ENCODE measurements around the gene SNRK. TPM values are rescaled to one million over a fixed set of nuclear protein-coding genes. Genes with fewer than 3 reads are reported as not detected.

SNRK gene
- total RNA-seq, 1 experiment from 2014 or later, result 12.0 TPM

DNA sequence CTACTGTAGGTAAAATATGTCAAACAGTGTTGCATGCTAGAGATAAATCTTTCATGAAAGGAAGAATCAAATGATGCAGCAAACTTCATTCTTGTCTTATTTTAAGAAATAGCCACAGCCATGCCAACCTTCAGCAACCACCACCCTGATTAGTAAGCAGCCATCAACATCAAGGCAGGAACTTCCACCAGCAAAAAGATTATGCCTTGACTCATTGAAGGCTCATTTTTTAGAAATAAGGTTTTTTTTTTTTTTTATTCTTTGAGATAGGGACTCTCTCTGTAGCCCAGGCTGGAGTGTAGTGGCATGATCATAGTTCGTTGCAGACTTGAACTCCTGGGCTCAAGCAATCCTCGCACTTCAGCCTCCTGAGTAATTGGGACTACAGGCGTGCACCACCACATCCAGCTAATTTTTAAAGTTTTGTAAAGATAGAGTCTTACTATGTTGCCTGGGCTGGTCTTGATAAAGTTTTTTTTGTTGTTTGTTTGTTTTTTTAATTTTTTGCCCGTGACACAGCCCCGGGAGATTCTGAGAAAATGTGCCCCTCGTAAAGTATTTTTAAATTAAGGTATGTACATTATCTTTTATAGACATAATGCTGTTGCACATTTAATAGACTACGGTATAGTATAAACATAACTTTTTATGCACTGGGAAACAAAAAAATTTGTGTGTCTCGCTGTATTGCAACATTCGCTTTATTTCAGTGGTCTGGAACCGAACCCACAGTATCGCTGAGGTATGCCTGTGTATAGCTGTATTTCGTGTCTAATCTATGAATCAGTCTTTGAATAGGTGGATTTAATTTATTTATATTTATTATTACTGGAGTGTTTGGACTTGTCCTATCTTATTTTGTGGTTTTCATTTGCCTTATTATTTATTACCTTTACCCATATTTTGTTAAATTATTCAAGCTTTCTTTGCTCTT, 23.3 kb downstream of the SNRK start:
- no peaks in the 10 kb centered on the region for H3K9me3 ChIP-seq (ENCODE audit: control insufficient read depth, low read depth, low read length)
- H3K4me2 ChIP-seq (ENCODE audit: insufficient read depth, insufficient read length, low read length), result no peak overlapping the region
- H2BK20ac ChIP-seq (ENCODE audit: low read depth, low read length, poor library complexity, severe bottlenecking), result no peak overlapping the region
- WGBS (ENCODE audit: extremely low coverage, insufficient read length, low lambda C conversion rate), result no CpG with 5 or more reads among the region's 12 CpGs
- no peak overlapping the region for H2AK5ac ChIP-seq (ENCODE audit: insufficient read length, low read length)
- no peak overlapping the region for H3K4ac ChIP-seq (ENCODE audit: low read depth, low read length)
- H4K20me1 ChIP-seq (ENCODE audit: control insufficient read depth, insufficient read depth, insufficient read length), result no peaks in the 10 kb centered on the region
- H3K9ac ChIP-seq (ENCODE audit: extremely low read depth, insufficient read length, low read length), result no peak overlapping the region
- H3T11ph ChIP-seq (ENCODE audit: low read length), result no peak overlapping the region
- no peak overlapping the region for H2BK12ac ChIP-seq (ENCODE audit: insufficient read length, low read depth, low read length)
- H4K5ac ChIP-seq (ENCODE audit: insufficient read length, low read depth, low read length), result no peak overlapping the region
- H3K4me1 ChIP-seq (ENCODE audit: insufficient read depth, low read length), result no peaks in the 10 kb centered on the region
- no peak overlapping the region for H4K91ac ChIP-seq (ENCODE audit: insufficient read length, low read depth, low read length)
- H3K14ac ChIP-seq (ENCODE audit: insufficient read depth, low read length), result no peak overlapping the region
- no peak overlapping the region for H3K56ac ChIP-seq (ENCODE audit: insufficient read length, low read depth, low read length)
- peaks cover 6 to 25% (median 23%) of the 10 kb centered on the region in 3 experiments for H3K36me3 Mint-ChIP-seq (ENCODE audit: insufficient read depth in 1 of 3, low read depth in 3 of 3)
- no peak overlapping the region for H3K27ac Mint-ChIP-seq
- no peak for DNase-seq
- no peak overlapping the region for H2BK15ac ChIP-seq (ENCODE audit: low read depth, low read length)
- H4K8ac ChIP-seq (replicated peaks; ENCODE audit: insufficient read length, low read depth, low read length), result no peak overlapping the region
- H3K27me3 ChIP-seq (ENCODE audit: insufficient read depth, low read length), result no peaks in the 10 kb centered on the region
- H3K23ac ChIP-seq (ENCODE audit: insufficient read length, low read depth, low read length), result no peak overlapping the region
- no peak overlapping the region for H3K4me3 Mint-ChIP-seq
- H3K4me1 Mint-ChIP-seq, result no peaks in the 10 kb centered on the region
- no peaks in the 10 kb centered on the region for H3K23me2 ChIP-seq (ENCODE audit: insufficient read length, low read depth, low read length, poor library complexity, severe bottlenecking)
- TF ChIP-seq, protein P1, sequence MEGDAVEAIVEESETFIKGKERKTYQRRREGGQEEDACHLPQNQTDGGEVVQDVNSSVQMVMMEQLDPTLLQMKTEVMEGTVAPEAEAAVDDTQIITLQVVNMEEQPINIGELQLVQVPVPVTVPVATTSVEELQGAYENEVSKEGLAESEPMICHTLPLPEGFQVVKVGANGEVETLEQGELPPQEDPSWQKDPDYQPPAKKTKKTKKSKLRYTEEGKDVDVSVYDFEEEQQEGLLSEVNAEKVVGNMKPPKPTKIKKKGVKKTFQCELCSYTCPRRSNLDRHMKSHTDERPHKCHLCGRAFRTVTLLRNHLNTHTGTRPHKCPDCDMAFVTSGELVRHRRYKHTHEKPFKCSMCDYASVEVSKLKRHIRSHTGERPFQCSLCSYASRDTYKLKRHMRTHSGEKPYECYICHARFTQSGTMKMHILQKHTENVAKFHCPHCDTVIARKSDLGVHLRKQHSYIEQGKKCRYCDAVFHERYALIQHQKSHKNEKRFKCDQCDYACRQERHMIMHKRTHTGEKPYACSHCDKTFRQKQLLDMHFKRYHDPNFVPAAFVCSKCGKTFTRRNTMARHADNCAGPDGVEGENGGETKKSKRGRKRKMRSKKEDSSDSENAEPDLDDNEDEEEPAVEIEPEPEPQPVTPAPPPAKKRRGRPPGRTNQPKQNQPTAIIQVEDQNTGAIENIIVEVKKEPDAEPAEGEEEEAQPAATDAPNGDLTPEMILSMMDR (conservative IDR thresholded peaks at IDR 0.05), result no peak
- no peaks in the 10 kb centered on the region for H3K79me1 ChIP-seq (ENCODE audit: insufficient read depth, low read depth, low read length, poor library complexity, severe bottlenecking)
- H2BK5ac ChIP-seq (ENCODE audit: insufficient read length, low read length), result no peak overlapping the region
- no peaks in the 10 kb centered on the region for H3K9me3 Mint-ChIP-seq
- H2AFZ ChIP-seq (ENCODE audit: low read length), result no peak overlapping the region
- H3K27ac ChIP-seq (ENCODE audit: insufficient read length, low read depth, low read length), result no peak overlapping the region
- no peaks in the 10 kb centered on the region for H3K27me3 Mint-ChIP-seq (ENCODE audit: low read depth)
- no peak overlapping the region for H3K18ac ChIP-seq (ENCODE audit: insufficient read length, low read depth, low read length)
- no peak overlapping the region for H2BK120ac ChIP-seq (ENCODE audit: low read depth, low read length, poor library complexity, severe bottlenecking)
- H3K79me2 ChIP-seq (ENCODE audit: insufficient read depth, low read length), result no peaks in the 10 kb centered on the region
